ENCODE results near the gene TRIP11. TPM values are rescaled to one million over a fixed set of nuclear protein-coding genes. Genes with fewer than 3 reads are reported as not detected.
A peak's percentile ranks its signal among the peaks of the same experiment; 100 is the strongest.

Gene TRIP11
- total and polyA plus RNA-seq, 2 of the 13 experiments (the other 11 are each of a cell fraction or from before 2014, with no cell fraction given): 10.9 to 32.8 TPM

GRCh38 chr14:92039719-92040430, at the start of gene TRIP11 (continued):
- TF ChIP-seq, protein P1, sequence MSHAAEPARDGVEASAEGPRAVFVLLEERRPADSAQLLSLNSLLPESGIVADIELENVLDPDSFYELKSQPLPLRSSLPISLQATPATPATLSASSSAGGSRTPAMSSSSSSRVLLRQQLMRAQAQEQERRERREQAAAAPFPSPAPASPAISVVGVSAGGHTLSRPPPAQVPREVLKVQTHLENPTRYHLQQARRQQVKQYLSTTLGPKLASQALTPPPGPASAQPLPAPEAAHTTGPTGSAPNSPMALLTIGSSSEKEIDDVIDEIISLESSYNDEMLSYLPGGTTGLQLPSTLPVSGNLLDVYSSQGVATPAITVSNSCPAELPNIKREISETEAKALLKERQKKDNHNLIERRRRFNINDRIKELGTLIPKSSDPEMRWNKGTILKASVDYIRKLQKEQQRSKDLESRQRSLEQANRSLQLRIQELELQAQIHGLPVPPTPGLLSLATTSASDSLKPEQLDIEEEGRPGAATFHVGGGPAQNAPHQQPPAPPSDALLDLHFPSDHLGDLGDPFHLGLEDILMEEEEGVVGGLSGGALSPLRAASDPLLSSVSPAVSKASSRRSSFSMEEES (CRISPR knock-in tag; IDR thresholded peaks at IDR 0.05): peak; percentile 67; the same call in 1 of the 2 replicates
- TF ChIP-seq FOXM1 (CRISPR knock-in tag; IDR thresholded peaks at IDR 0.05): no peak
- peak; percentile 81 for TF ChIP-seq NFRKB (IDR thresholded peaks at IDR 0.05)
- TF ChIP-seq ZNF446 (CRISPR knock-in tag; IDR thresholded peaks at IDR 0.05): no peak
- TF ChIP-seq KLF6 (CRISPR knock-in tag; IDR thresholded peaks at IDR 0.05): peak; percentile 79
- TF ChIP-seq, protein P2, sequence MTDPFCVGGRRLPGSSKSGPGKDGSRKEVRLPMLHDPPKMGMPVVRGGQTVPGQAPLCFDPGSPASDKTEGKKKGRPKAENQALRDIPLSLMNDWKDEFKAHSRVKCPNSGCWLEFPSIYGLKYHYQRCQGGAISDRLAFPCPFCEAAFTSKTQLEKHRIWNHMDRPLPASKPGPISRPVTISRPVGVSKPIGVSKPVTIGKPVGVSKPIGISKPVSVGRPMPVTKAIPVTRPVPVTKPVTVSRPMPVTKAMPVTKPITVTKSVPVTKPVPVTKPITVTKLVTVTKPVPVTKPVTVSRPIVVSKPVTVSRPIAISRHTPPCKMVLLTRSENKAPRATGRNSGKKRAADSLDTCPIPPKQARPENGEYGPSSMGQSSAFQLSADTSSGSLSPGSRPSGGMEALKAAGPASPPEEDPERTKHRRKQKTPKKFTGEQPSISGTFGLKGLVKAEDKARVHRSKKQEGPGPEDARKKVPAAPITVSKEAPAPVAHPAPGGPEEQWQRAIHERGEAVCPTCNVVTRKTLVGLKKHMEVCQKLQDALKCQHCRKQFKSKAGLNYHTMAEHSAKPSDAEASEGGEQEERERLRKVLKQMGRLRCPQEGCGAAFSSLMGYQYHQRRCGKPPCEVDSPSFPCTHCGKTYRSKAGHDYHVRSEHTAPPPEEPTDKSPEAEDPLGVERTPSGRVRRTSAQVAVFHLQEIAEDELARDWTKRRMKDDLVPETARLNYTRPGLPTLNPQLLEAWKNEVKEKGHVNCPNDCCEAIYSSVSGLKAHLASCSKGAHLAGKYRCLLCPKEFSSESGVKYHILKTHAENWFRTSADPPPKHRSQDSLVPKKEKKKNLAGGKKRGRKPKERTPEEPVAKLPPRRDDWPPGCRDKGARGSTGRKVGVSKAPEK (CRISPR knock-in tag; IDR thresholded peaks at IDR 0.05; ENCODE audit: borderline replicate concordance): no peak
- TF ChIP-seq ZNF580 (CRISPR knock-in tag; IDR thresholded peaks at IDR 0.05; ENCODE audit: borderline replicate concordance, low read depth): peak; percentile 27; the same call in 1 of the 2 replicates
- TF ChIP-seq CAMTA2 (CRISPR knock-in tag; IDR thresholded peaks at IDR 0.05; ENCODE audit: borderline replicate concordance): 0 out of 2 replicates have a peak, but pooled peaks have one; percentile 53
- peak; percentile 80 for TF ChIP-seq DRAP1 (CRISPR knock-in tag; IDR thresholded peaks at IDR 0.05)
- peak; percentile 97 for TF ChIP-seq GABPB1 (CRISPR knock-in tag; IDR thresholded peaks at IDR 0.05)
- no peak for TF ChIP-seq CC2D1A (CRISPR knock-in tag; IDR thresholded peaks at IDR 0.05)
- TF ChIP-seq, protein P3, sequence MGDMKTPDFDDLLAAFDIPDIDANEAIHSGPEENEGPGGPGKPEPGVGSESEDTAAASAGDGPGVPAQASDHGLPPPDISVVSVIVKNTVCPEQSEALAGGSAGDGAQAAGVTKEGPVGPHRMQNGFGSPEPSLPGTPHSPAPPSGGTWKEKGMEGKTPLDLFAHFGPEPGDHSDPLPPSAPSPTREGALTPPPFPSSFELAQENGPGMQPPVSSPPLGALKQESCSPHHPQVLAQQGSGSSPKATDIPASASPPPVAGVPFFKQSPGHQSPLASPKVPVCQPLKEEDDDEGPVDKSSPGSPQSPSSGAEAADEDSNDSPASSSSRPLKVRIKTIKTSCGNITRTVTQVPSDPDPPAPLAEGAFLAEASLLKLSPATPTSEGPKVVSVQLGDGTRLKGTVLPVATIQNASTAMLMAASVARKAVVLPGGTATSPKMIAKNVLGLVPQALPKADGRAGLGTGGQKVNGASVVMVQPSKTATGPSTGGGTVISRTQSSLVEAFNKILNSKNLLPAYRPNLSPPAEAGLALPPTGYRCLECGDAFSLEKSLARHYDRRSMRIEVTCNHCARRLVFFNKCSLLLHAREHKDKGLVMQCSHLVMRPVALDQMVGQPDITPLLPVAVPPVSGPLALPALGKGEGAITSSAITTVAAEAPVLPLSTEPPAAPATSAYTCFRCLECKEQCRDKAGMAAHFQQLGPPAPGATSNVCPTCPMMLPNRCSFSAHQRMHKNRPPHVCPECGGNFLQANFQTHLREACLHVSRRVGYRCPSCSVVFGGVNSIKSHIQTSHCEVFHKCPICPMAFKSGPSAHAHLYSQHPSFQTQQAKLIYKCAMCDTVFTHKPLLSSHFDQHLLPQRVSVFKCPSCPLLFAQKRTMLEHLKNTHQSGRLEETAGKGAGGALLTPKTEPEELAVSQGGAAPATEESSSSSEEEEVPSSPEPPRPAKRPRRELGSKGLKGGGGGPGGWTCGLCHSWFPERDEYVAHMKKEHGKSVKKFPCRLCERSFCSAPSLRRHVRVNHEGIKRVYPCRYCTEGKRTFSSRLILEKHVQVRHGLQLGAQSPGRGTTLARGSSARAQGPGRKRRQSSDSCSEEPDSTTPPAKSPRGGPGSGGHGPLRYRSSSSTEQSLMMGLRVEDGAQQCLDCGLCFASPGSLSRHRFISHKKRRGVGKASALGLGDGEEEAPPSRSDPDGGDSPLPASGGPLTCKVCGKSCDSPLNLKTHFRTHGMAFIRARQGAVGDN (CRISPR knock-in tag; IDR thresholded peaks at IDR 0.05): peak; percentile 97
- no peak; the same call in 1 of the 2 replicates for TF ChIP-seq ZSCAN31 (CRISPR knock-in tag; IDR thresholded peaks at IDR 0.05; ENCODE audit: low read depth)
- TF ChIP-seq ZNF878 (CRISPR knock-in tag; IDR thresholded peaks at IDR 0.05): peak; percentile 70; the same call in 1 of the 2 replicates
- TF ChIP-seq, protein P4, sequence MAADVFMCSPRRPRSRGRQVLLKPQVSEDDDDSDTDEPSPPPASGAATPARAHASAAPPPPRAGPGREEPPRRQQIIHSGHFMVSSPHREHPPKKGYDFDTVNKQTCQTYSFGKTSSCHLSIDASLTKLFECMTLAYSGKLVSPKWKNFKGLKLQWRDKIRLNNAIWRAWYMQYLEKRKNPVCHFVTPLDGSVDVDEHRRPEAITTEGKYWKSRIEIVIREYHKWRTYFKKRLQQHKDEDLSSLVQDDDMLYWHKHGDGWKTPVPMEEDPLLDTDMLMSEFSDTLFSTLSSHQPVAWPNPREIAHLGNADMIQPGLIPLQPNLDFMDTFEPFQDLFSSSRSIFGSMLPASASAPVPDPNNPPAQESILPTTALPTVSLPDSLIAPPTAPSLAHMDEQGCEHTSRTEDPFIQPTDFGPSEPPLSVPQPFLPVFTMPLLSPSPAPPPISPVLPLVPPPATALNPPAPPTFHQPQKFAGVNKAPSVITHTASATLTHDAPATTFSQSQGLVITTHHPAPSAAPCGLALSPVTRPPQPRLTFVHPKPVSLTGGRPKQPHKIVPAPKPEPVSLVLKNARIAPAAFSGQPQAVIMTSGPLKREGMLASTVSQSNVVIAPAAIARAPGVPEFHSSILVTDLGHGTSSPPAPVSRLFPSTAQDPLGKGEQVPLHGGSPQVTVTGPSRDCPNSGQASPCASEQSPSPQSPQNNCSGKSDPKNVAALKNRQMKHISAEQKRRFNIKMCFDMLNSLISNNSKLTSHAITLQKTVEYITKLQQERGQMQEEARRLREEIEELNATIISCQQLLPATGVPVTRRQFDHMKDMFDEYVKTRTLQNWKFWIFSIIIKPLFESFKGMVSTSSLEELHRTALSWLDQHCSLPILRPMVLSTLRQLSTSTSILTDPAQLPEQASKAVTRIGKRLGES (CRISPR knock-in tag; IDR thresholded peaks at IDR 0.05; ENCODE audit: borderline replicate concordance): no peak

Data from HepG2 (cell line).